Right lobe of liver (tissue), 6 donors: ENCODE measurements around the gene PLEKHG4B. TPM values are rescaled to one million over a fixed set of nuclear protein-coding genes. Genes with fewer than 3 reads are reported as not detected.
A peak's percentile ranks its signal among the peaks of the same experiment; 100 is the strongest.

Experiments
- ATAC-seq, 4 donors: fragments of 200-7000 bp; cut with Tn5 transposase; one replicate each; pipeline ENCODE4 v1.9.1; 2020; ENCODE audit warnings: mild to moderate bottlenecking in 4 of 4, moderate library complexity in 4 of 4
- DNase-seq, 3 donors: peaks; one replicate each; pipeline ENCODE4 v3.0.0-alpha.2; 2020
- H3K27ac ChIP-seq, 3 donors: fragments of 200-600 bp; one replicate each; pipeline ENCODE4 v1.8.0; 2022
- H3K27me3 ChIP-seq, 2 donors: fragments of 200-600 bp; one replicate each; pipeline ENCODE4 v1.8.0; 2022
- H3K36me3 ChIP-seq, 4 donors: fragments of 200-600 bp; sonication (generic) in 1 of 4; one replicate each; pipeline versions ENCODE4 v1.5.1 to v1.8.0; 2017 to 2022; ENCODE audit warnings: control low read depth in 1 of 4
- H3K4me1 ChIP-seq, 4 donors: fragments of 200-600 bp; sonication (generic) in 1 of 4; one replicate each; pipeline versions ENCODE4 v1.5.1 to v1.8.0; 2017 to 2022; ENCODE audit warnings: control low read depth in 1 of 4
- H3K4me3 ChIP-seq, 3 donors: fragments of 200-600 bp; one replicate each; pipeline ENCODE4 v1.8.0; 2022
- H3K9me3 ChIP-seq, 4 donors: fragments of 200-600 bp; sonication (generic) in 1 of 4; one replicate each; pipeline versions ENCODE4 v1.5.1 to v1.8.0; 2017 to 2022; ENCODE audit warnings: control low read depth in 1 of 4
- POLR2A ChIP-seq: fragments of 450-650 bp; IDR thresholded peaks from one replicate; pipeline ENCODE4 v1.6.1; 2017; ENCODE audit warnings: antibody characterized with exemption, mild to moderate bottlenecking
- WGBS: methylation state at CpG from one replicate; pipeline ENCODE4 v1.1.6; 2018; ENCODE audit warnings: low coverage, low lambda C conversion rate; ENCODE audit not compliant: insufficient coverage; ENCODE audit errors: missing lambda C conversion rate; 5-methylcytosine and 5-hydroxymethylcytosine counted together
- intact Hi-C, 2 donors: fragments of 100-400 bp; cut with DNase I; formaldehyde crosslinking; loops; one replicate each; pipeline versions ENCODE4 v1.11.2 to v1.14.1; 2022
- total RNA-seq, 6 experiments: library from RNA; depleted of rRNA in 2 of 6; stranded (reverse); fragments of >200 nt in 2 of 6; fragmentation: NEBNext Ultra II Directional in 3 of 6; extraction: Animal tissue kit (Norgen Biotek cat#: 25700) in 3 of 6; gene quantifications; one replicate each; pipeline versions ENCODE4 v1.1.0 to v1.2.4, GENCODE V29; 2016 to 2023
- TF ChIP-seq, protein P1 (sequence below), 4 donors: fragments of 200-600 bp in 3 of 4; fragments of 450-650 bp in 1 of 4; IDR thresholded peaks; one replicate each; pipeline versions ENCODE4 v1.5.1 to v1.8.0; 2016 to 2022; ENCODE audit warnings: antibody characterized with exemption in 4 of 4, mild to moderate bottlenecking in 2 of 4
- donor health status: DM: no; HTN: yes; CAD: no.
- donor health status: DM: no; HTN: no; CAD: no.
- donor health status: DM: no; HTN: no; CAD: no.
- donor health status: DM: no; HTN: yes; CAD: no.
- donor health status: DM: no; HTN: yes; CAD: no.

PLEKHG4B gene
- total RNA-seq, 6 experiments from 2014 or later: 0.13 to 0.18 TPM; not detected in 4

- no peaks in the 10 kb centered on the region for H3K4me1 ChIP-seq
- H3K4me3 ChIP-seq: no peak overlapping the region
- no peak for DNase-seq
- no peaks in the 10 kb centered on the region for H3K27me3 ChIP-seq
- H3K27ac ChIP-seq: no peak overlapping the region
- WGBS: 76% methylated on average over 3 of the region's 13 CpGs
- TF ChIP-seq POLR2A: no peak
- TF ChIP-seq, protein P1, sequence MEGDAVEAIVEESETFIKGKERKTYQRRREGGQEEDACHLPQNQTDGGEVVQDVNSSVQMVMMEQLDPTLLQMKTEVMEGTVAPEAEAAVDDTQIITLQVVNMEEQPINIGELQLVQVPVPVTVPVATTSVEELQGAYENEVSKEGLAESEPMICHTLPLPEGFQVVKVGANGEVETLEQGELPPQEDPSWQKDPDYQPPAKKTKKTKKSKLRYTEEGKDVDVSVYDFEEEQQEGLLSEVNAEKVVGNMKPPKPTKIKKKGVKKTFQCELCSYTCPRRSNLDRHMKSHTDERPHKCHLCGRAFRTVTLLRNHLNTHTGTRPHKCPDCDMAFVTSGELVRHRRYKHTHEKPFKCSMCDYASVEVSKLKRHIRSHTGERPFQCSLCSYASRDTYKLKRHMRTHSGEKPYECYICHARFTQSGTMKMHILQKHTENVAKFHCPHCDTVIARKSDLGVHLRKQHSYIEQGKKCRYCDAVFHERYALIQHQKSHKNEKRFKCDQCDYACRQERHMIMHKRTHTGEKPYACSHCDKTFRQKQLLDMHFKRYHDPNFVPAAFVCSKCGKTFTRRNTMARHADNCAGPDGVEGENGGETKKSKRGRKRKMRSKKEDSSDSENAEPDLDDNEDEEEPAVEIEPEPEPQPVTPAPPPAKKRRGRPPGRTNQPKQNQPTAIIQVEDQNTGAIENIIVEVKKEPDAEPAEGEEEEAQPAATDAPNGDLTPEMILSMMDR (IDR thresholded peaks at IDR 0.05): no peak
- no peak for ATAC-seq
- no peaks in the 10 kb centered on the region for H3K9me3 ChIP-seq
- H3K36me3 ChIP-seq: no peaks in the 10 kb centered on the region
- intact Hi-C loops: no loop called here
Observed at GRCh38 chr5:83029-83428, 8.9 kb upstream of the PLEKHG4B start.

DNA sequence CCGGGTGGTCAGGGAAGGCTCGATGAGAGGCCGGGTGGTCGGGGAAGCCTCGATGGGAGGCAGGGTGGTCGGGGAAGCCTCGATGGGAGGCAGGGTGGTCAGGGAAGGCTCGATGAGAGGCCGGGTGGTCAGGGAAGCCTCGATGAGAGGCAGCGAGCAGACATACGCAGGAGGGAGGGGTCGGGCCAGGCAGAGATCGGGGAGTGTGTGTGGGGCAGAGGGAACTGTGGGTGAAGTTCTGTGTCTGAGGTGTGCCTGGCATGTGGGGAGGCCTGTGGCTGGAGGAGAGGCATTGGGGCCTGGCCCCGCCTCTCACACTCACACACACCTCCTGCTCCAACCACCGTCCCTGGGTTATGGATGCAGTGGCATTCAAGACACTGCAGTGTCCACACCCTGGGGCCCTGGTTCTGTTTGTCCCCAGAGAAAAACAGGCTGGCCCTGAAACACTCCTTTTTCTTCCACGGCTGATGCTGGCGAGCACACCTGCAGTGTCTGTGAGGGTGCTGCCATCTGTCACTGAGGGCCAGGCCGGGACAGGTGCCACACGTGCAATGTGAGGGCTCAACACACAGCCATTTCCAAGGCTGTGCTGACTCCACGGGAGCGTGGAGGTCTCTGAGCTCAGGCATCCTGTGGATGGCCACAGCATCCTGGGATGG is 6.5 kb upstream of the PLEKHG4B start:
- Histone ChIP-seq H3K27ac (no peak overlapping the region), H3K9me3 (no peaks in the 10 kb centered on the region), H3K36me3 (no peaks in the 10 kb centered on the region), H3K27me3 (peaks cover 0 to under 1% of the 10 kb centered on the region in 2 donors), H3K4me1 (no peaks in the 10 kb centered on the region), H3K4me3 (no peak overlapping the region)
- intact Hi-C loops: no loop called here
- DNase-seq: no peak
- TF ChIP-seq, protein P1 (IDR thresholded peaks at IDR 0.05): no peak
- no peak for TF ChIP-seq POLR2A
- WGBS: 66% methylated on average over 12 of the region's 22 CpGs
- no peak for ATAC-seq

DNA sequence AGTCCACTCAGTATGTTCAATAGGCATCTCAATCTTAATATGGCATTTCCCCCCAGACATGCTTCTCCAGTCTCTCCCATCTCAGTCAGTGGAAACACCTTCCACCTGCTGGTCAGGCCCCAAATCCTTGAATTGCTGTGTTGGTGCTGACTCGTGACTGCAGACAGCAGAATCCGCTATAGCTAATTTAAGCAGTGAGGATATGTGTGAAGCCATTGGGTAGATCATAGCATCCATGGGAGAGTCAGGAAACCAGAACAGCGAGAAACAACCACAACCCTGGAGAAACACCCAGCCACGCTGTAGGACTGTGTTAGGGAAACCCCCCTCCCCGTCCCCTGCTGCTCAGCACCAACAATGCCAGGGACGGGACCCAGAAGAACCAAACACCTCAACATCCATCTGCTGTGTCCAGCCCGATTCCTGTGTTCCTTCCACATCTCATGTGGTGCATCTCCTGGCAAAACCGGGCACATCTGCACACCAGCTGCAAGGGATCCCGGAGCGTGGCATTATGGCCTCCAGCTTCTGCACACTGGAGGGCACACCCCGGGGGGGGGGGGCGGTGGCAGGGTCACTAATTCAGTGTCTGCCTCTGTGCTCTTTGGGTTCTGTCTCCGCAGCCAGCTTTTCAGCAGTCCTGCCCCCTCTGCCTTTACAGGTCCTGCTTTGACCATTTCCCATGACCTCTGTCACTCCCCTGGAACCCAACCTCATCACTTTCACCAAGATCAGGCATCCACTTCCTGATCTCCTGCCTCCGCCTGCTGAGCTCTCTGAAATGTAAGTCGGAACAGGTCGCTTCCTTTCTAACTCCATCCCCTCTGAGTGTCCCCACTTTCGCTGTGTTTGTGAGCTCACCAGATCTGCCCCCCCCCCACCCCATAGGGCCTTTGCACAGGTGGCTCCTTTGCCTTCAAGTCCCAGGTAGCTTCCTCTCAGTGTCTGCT is 2.4 kb upstream of the PLEKHG4B start:
- Histone ChIP-seq H3K36me3 (no peaks in the 10 kb centered on the region), H3K9me3 (no peaks in the 10 kb centered on the region), H3K27me3 (peaks cover 0 to 13% of the 10 kb centered on the region in 2 donors), H3K27ac (no peak overlapping the region), H3K4me1 (no peaks in the 10 kb centered on the region), H3K4me3 (no peak overlapping the region)
- ATAC-seq (no peak), DNase-seq (no peak)
- 82% methylated on average over 6 of the region's 17 CpGs for WGBS
- no peak for TF ChIP-seq POLR2A
- TF ChIP-seq, protein P1 (IDR thresholded peaks at IDR 0.05): no peak
- intact Hi-C loops: no loop called here

DNA sequence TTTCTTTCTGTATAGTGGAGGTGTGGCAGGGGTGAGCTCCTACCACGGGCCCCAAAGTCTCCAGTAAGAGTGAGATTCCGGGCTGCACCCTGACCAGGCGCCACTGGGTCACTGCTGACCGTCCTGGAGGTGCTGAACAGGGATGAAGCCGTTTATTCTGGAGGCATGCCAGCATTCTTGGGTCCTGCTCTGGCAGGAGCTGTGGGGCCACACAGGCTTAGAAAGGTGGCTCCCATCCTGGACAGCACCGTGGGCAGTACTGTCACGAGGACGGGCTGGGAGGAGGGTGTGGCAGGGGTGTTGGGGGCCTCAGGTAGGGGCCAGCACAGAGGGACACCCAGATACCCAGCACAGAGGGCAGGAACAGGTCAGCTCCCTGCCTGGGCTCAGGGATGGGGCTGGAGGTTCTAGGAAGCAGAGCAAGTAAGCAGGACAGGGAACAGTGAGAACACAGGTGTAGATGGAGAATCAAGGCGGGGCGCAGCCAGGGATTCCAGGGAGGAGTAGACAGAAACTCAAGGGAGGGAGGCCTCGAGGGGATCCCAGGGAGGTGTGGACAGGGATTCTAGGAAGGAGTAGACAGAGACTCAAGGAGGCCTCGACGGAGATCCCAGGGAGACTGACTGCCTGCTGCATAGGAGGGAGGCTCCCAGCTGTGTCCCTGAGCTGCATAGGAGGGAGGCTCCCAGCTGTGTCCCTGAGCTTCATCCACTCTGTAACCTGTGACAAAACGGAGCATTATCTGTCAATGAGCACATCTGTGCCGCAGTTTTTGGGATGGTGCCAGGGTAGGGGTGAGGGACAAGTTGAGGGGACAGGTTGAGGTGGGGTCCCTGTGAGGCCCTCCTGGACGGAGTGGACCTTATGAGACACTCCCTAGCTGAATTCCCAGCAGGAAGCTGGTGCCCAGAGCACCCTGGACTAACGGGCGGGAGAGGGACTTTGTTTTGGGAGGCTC is 1.1 kb upstream of the PLEKHG4B start:
- Histone ChIP-seq H3K27me3 (peaks cover 0 to 13% of the 10 kb centered on the region in 2 donors), H3K4me3 (no peak overlapping the region), H3K4me1 (no peaks in the 10 kb centered on the region), H3K9me3 (no peaks in the 10 kb centered on the region), H3K27ac (no peak overlapping the region), H3K36me3 (no peaks in the 10 kb centered on the region)
- intact Hi-C loops: no loop called here
- WGBS: 46% methylated on average over 8 of the region's 18 CpGs
- ATAC-seq: peak in 3 of 4 donors; percentile 25 to 34 (median 26)
- TF ChIP-seq, protein P1 (IDR thresholded peaks at IDR 0.05): no peak
- no peak for TF ChIP-seq POLR2A
- no peak for DNase-seq
